Parathyroid adenoma (tissue), 2 donors: ENCODE data around the gene CNTN1.

Source experiments
- H2AFZ ChIP-seq: fragments of 300-600 bp; sonication (generic); one replicate; pipeline ENCODE4 v1.7.0; 2017; ENCODE audit warnings: antibody characterized with exemption, mild to moderate bottlenecking
- H3K27ac ChIP-seq: fragments of 300-600 bp; sonication (generic); one replicate; pipeline ENCODE4 v1.7.0; 2017
- H3K27me3 ChIP-seq: fragments of 300-600 bp; sonication (generic); one replicate; pipeline ENCODE4 v1.7.0; 2017; ENCODE audit warnings: low read length; ENCODE audit not compliant: control insufficient read depth, insufficient read depth
- H3K36me3 ChIP-seq: fragments of 300-600 bp; sonication (generic); one replicate; pipeline ENCODE4 v1.7.0; 2017; ENCODE audit warnings: low read length; ENCODE audit not compliant: control insufficient read depth, insufficient read depth
- H3K4me1 ChIP-seq: fragments of 300-600 bp; sonication (generic); one replicate; pipeline ENCODE4 v1.7.0; 2017; ENCODE audit warnings: control low read depth
- H3K4me2 ChIP-seq: fragments of 300-600 bp; sonication (generic); one replicate; pipeline ENCODE4 v1.7.0; 2017; ENCODE audit warnings: low read length
- H3K4me3 ChIP-seq: fragments of 300-600 bp; sonication (generic); one replicate; pipeline ENCODE4 v1.7.0; 2017; ENCODE audit warnings: low read depth, low read length
- H3K79me2 ChIP-seq: fragments of 300-600 bp; sonication (generic); one replicate; pipeline ENCODE4 v1.7.0; 2017; ENCODE audit warnings: control low read depth
- H3K9ac ChIP-seq: fragments of 300-600 bp; sonication (generic); one replicate; pipeline ENCODE4 v1.7.0; 2017; ENCODE audit warnings: mild to moderate bottlenecking
- H3K9me3 ChIP-seq: fragments of 300-600 bp; sonication (generic); one replicate; pipeline ENCODE4 v1.7.0; 2017; ENCODE audit warnings: low read length; ENCODE audit not compliant: control insufficient read depth
- CTCF ChIP-seq: fragments of 300-600 bp; sonication (generic); IDR thresholded peaks from one replicate; pipeline ENCODE4 v1.7.0; 2017; ENCODE audit warnings: antibody characterized with exemption, mild to moderate bottlenecking
- donor health status: primary hyperparathyroidism.

The CNTN1 gene

GRCh38 chr12:40672741-40673271 lies 19.4 kb upstream of the CNTN1 start:
- no peak overlapping the region for H3K27ac ChIP-seq

GRCh38 chr12:40681148-40681547 lies 11.1 kb upstream of the CNTN1 start:
- H3K9ac ChIP-seq: no peak overlapping the region
- no peaks in the 10 kb centered on the region for H3K36me3 ChIP-seq
- no peak overlapping the region for H3K4me3 ChIP-seq
- H2AFZ ChIP-seq: no peak overlapping the region
- H3K27ac ChIP-seq: no peak overlapping the region
- no peaks in the 10 kb centered on the region for H3K4me1 ChIP-seq
- H3K9me3 ChIP-seq: no peaks in the 10 kb centered on the region
- no peaks in the 10 kb centered on the region for H3K27me3 ChIP-seq
- no peaks in the 10 kb centered on the region for H3K79me2 ChIP-seq
- TF ChIP-seq CTCF: no peak
- H3K4me2 ChIP-seq: no peak overlapping the region

More at GRCh38 chr12:40672741-40673271, 19.4 kb upstream of the CNTN1 start:
- H3K4me3 ChIP-seq: no peak overlapping the region
- no peak overlapping the region for H3K4me2 ChIP-seq
- H3K36me3 ChIP-seq: no peaks in the 10 kb centered on the region
- no peaks in the 10 kb centered on the region for H3K4me1 ChIP-seq
- H3K27me3 ChIP-seq: no peaks in the 10 kb centered on the region
- H3K9me3 ChIP-seq: no peaks in the 10 kb centered on the region
- no peak overlapping the region for H3K9ac ChIP-seq
- TF ChIP-seq CTCF: no peak
- no peak overlapping the region for H2AFZ ChIP-seq
- no peaks in the 10 kb centered on the region for H3K79me2 ChIP-seq

GRCh38 chr12:40684986-40685385 lies 7.3 kb upstream of the CNTN1 start:
- Histone ChIP-seq H3K27me3 (no peaks in the 10 kb centered on the region), H3K4me2 (no peak overlapping the region), H3K4me3 (no peak overlapping the region), H3K36me3 (no peaks in the 10 kb centered on the region), H3K27ac (no peak overlapping the region), H3K79me2 (no peaks in the 10 kb centered on the region), H3K9me3 (no peaks in the 10 kb centered on the region), H2AFZ (no peak overlapping the region), H3K9ac (no peak overlapping the region), H3K4me1 (no peaks in the 10 kb centered on the region)
- no peak for TF ChIP-seq CTCF

- no peak overlapping the region for H3K9ac ChIP-seq
- no peaks in the 10 kb centered on the region for H3K36me3 ChIP-seq
- H3K27me3 ChIP-seq: no peaks in the 10 kb centered on the region
- no peaks in the 10 kb centered on the region for H3K79me2 ChIP-seq
- no peak for TF ChIP-seq CTCF
- H2AFZ ChIP-seq: no peak overlapping the region
- H3K4me3 ChIP-seq: no peak overlapping the region
- no peaks in the 10 kb centered on the region for H3K9me3 ChIP-seq
- H3K4me1 ChIP-seq: peaks cover 3% of the 10 kb centered on the region
- H3K27ac ChIP-seq: no peak overlapping the region
- no peak overlapping the region for H3K4me2 ChIP-seq
Measured at GRCh38 chr12:40688085-40688725, 4.0 kb upstream of the CNTN1 start.

GRCh38 chr12:40689576-40689975 lies 2.7 kb upstream of the CNTN1 start:
- H3K79me2 ChIP-seq: no peaks in the 10 kb centered on the region
- H3K4me1 ChIP-seq: peaks cover 3% of the 10 kb centered on the region
- no peak overlapping the region for H3K4me3 ChIP-seq
- no peak overlapping the region for H2AFZ ChIP-seq
- no peak overlapping the region for H3K9ac ChIP-seq
- no peak overlapping the region for H3K27ac ChIP-seq
- no peak overlapping the region for H3K4me2 ChIP-seq
- no peaks in the 10 kb centered on the region for H3K36me3 ChIP-seq
- no peaks in the 10 kb centered on the region for H3K9me3 ChIP-seq
- no peaks in the 10 kb centered on the region for H3K27me3 ChIP-seq
- TF ChIP-seq CTCF: no peak
